Measurements from ENCODE around the gene THADA.

Gene THADA

DNA sequence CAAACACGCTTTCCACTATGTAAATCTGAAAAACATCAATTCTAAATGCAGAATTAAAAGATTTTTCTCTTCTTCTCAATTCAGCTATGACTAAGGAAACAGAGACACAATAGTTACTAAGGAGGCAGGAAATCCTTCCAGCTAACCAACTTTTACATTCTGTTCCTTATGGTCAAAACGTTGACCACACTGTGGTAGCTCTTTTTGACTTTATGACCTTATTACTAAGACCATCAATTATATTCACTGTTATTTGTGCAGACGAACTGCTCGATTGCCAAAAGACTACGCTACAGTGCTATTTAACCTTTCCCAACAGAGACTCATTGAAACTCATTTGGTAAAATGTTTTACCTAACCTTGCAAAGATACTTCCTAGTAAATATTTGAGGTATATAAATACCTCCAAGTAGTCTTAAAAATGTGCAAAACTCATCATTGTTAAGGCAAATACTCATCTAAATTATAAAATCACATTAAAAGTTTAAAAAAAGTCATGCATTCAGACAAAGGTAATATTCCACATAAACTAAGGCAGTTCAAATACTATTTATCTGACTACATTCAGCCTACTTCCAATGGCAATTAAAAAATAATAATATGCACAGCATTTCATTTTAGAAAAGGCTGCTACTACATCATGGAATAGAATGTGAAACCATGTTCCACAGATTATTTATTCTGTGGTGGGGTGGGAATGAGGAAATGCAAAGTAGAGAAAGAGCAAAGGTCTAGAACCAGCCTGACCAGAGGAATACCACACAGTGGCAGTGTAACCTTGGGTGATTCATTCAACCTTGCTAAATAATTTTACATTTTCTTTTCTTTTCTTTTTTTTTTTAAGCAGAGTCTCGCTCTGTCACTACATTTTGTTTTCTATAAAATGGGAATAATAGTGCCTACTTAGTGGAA, 139.9 kb downstream of the THADA start:
- TF ChIP-seq, protein P1, sequence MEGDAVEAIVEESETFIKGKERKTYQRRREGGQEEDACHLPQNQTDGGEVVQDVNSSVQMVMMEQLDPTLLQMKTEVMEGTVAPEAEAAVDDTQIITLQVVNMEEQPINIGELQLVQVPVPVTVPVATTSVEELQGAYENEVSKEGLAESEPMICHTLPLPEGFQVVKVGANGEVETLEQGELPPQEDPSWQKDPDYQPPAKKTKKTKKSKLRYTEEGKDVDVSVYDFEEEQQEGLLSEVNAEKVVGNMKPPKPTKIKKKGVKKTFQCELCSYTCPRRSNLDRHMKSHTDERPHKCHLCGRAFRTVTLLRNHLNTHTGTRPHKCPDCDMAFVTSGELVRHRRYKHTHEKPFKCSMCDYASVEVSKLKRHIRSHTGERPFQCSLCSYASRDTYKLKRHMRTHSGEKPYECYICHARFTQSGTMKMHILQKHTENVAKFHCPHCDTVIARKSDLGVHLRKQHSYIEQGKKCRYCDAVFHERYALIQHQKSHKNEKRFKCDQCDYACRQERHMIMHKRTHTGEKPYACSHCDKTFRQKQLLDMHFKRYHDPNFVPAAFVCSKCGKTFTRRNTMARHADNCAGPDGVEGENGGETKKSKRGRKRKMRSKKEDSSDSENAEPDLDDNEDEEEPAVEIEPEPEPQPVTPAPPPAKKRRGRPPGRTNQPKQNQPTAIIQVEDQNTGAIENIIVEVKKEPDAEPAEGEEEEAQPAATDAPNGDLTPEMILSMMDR (IDR thresholded peaks at IDR 0.05) = no peak

DNA sequence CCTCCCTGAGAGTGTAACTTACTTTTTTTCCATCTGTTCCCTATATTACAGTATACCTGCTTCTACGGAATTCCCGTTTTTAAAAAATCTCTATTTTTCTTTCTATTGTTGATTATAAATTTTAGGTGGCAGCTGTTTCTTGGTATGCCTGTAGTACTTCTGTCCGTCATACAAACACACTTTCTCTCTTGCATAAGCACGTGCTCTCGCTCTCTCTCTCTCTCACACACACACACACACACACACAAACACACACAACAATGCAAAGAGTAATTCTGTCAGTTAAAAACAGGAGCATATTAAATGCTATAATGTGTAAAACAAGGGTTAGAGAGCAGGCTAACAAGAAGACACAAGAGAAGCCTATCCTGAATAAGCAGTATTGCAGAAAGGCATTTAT, 140.5 kb downstream of the THADA start:
- TF ChIP-seq, protein P1 (IDR thresholded peaks at IDR 0.05) = no peak

DNA sequence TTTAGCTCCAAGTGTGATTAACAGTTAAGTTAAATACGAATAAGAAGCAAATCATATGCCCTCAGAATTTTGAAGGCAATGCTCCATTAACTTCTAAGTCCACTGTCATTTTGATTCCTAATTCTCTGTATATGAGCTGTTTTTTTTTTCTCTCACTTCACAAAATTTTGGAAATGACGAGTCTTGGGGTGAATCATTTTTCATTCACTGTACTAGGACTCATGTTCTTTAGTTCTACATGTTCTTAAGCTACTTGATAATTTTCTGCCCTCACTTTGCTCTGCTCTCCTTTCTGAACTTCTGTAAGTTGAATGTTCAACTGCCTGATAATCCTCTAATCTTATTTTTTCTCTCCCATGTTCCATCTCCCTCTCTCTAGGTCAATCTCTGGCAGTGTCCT, 141.0 kb downstream of the THADA start:
- TF ChIP-seq, protein P1 (IDR thresholded peaks at IDR 0.05) = no peak

DNA sequence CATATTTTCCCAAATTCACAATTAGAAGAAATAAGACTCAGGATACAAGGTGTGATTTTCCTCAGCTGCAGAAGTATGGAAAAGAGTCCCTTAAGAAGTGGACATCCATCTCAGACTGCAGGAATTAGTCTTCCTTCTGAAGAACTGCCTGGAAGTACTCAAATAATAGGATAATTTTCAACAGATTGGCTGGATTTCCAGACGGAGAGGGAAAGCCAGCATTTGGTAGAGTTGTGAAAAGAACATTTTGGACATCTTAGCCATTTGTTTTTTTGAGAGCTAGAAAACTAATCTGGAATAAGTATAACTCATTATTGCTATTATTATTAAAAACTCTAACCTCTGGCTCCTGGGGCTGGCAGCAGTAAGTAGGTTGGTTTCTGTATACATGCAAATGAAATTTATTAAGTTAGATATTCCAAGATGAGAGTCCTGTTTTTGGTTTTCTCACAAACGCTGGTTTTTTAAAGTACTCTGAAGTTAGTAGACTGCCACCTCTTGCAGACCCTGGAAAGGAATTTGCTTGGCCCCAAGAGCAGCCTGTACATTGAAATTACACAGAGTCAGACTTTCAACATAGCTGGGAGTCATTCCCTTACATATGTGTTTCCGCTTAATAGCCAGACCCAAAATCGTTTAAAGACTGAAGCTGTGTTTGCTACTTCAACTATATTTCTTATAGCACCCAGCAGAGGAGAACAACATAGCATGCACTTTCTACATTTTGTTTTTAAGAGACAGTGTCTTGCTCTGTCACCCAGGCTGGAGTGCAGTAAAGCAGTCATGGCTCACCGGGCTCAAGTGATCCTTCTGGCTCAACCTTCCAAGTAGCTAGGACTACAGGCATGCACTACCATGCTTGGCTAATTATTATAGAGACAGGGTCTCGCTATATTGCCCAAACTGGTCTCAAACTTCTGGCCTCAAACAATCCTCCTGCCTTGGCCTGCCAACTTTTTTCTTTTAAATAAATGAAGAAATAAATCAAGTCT, 142.4 kb downstream of the THADA start:
- TF ChIP-seq, protein P1 (IDR thresholded peaks at IDR 0.05) = no peak

DNA sequence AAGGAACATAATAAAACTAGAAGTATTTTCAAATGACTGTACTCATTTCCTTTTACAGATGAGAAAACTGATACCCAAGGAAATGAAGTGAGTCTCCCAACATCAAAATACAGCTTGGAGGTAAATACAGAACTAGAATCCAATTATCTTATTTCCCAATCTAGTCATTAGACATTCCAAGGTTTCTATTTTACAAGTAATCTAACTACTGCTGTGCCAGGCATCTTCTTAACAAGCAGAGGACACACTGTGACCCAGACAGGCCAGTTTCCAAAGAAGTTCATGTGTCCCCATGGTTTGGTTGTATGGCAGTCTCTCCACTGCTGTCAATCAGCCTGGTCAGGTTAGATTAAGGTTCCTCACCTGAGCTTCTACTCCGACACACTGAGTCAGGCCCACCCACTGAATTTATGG, 143.5 kb downstream of the THADA start:
- TF ChIP-seq, protein P1 (IDR thresholded peaks at IDR 0.05) = no peak

DNA sequence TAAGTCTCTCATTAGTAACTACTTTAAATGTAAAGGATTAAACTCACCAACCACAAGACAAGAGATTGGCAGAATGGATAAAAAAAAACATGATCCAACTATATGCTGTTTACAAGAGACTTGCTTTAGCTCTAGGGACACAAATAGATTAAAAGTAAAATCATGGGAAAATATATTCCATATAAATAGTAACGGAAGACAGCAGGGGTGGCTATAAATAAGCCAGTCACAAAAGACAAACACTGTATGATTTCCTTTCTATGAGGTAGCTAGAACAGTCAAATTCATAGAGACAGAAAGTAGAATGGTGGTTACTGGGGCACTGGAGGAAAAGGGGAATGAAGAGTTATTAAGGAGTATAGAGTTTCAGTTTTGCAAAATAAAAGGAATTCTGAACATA, 145.2 kb downstream of the THADA start:
- TF ChIP-seq, protein P1 (IDR thresholded peaks at IDR 0.05) = no peak

DNA sequence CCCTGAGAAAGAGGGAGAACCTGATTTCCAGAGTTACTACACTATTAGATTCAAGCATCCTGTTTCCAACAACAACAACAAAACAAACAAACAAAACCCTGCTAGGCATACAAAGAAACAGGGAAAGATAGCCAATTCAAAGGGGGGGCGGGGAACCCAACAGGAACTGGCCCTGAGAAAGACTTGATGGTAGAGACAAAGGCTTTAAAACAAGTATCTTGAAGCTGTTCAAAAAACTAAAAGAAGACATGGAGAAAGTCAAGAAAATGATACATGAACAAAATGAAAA, 147.1 kb downstream of the THADA start:
- TF ChIP-seq, protein P1 (IDR thresholded peaks at IDR 0.05) = no peak

All from LNCAP (cell line).